Colonic mucosa (tissue), 4 donors: ENCODE measurements around the gene C12orf76. TPM values are rescaled to one million over a fixed set of nuclear protein-coding genes. Genes with fewer than 3 reads are reported as not detected.
"Not testable (repeated sequence)": the region's sequence is repeated elsewhere in the genome, so short reads cannot be mapped to it uniquely, and the experiment has no call there.

Source experiments
- DNase-seq: peaks from one replicate; pipeline ENCODE4 v3.0.0-alpha.2; 2020
- H3K27ac ChIP-seq: fragments of 200-600 bp; one replicate; pipeline ENCODE4 v1.8.0; 2021
- H3K27me3 ChIP-seq: fragments of 200-600 bp; one replicate; pipeline ENCODE4 v1.8.0; 2021
- H3K36me3 ChIP-seq: fragments of 200-600 bp; one replicate; pipeline ENCODE4 v1.8.0; 2021
- H3K4me1 ChIP-seq: fragments of 200-600 bp; one replicate; pipeline ENCODE4 v1.8.0; 2021; ENCODE audit warnings: mild to moderate bottlenecking
- H3K4me3 ChIP-seq: fragments of 200-600 bp; one replicate; pipeline ENCODE4 v1.8.0; 2021
- H3K9ac ChIP-seq, 2 donors: one replicate each; pipeline ENCODE4 v1.7.0; 2013; ENCODE audit warnings: control low read depth in 2 of 2, low read depth in 2 of 2, low read length in 2 of 2
- H3K9me3 ChIP-seq: fragments of 200-600 bp; one replicate; pipeline ENCODE4 v1.8.0; 2021
- CTCF ChIP-seq: fragments of 200-600 bp; IDR thresholded peaks from one replicate; pipeline ENCODE4 v1.8.0; 2022; ENCODE audit warnings: antibody characterized with exemption, mild to moderate bottlenecking
- intact Hi-C: fragments of 100-400 bp; cut with DNase I; formaldehyde crosslinking; loops from one replicate; pipeline ENCODE4 v1.14.1; 2022
- total RNA-seq, 2 donors: library from RNA; stranded (reverse); fragmentation: NEBNext Ultra II Directional in 1 of 2; extraction: Animal tissue kit (Norgen Biotek cat#: 25700) in 1 of 2; gene quantifications; one replicate each; pipeline ENCODE4 v1.2.1, GENCODE V29; 2021
- donor health status: healthy.
- donor health status: DM: no; HTN: no; CAD: no.
- donor health status: DM: no; HTN: no; CAD: no.

Gene C12orf76
- total RNA-seq, 2 donors from 2014 or later = 7.2 to 8.4 TPM

GRCh38 chr12:110015132-110015531 is 33.2 kb downstream of the C12orf76 start:
- H3K4me1 ChIP-seq = no peaks in the 10 kb centered on the region
- H3K27me3 ChIP-seq = no peaks in the 10 kb centered on the region
- H3K9ac ChIP-seq = no peak overlapping the region
- intact Hi-C loops = no loop called here
- TF ChIP-seq CTCF = no peak
- peak overlapping the region; percentile 18 for H3K27ac ChIP-seq
- DNase-seq = no peak
- peaks cover 6% of the 10 kb centered on the region for H3K36me3 ChIP-seq
- H3K4me3 ChIP-seq = no peak overlapping the region
- no peaks in the 10 kb centered on the region for H3K9me3 ChIP-seq

- H3K4me3 ChIP-seq = no peak overlapping the region
- peaks cover 6% of the 10 kb centered on the region for H3K36me3 ChIP-seq
- no peaks in the 10 kb centered on the region for H3K27me3 ChIP-seq
- H3K27ac ChIP-seq = no peak overlapping the region
- intact Hi-C loops = no loop called here
- no peak overlapping the region for H3K9ac ChIP-seq
- DNase-seq = no peak
- no peaks in the 10 kb centered on the region for H3K9me3 ChIP-seq
- TF ChIP-seq CTCF = no peak
- no peaks in the 10 kb centered on the region for H3K4me1 ChIP-seq
Measured at GRCh38 chr12:110012659-110013058, 35.7 kb downstream of the C12orf76 start.

- Histone ChIP-seq H3K36me3 (peaks cover 6% of the 10 kb centered on the region), H3K9me3 (no peaks in the 10 kb centered on the region), H3K9ac (no peak overlapping the region), H3K27me3 (no peaks in the 10 kb centered on the region), H3K4me1 (no peaks in the 10 kb centered on the region), H3K4me3 (no peak overlapping the region), H3K27ac (no peak overlapping the region)
- intact Hi-C loops = no loop called here
- TF ChIP-seq CTCF = no peak
- no peak for DNase-seq
Measured at GRCh38 chr12:110012137-110012536, 36.2 kb downstream of the C12orf76 start.

- H3K27ac ChIP-seq = peak overlapping the region; percentile 4
- no peak for DNase-seq
- no peaks in the 10 kb centered on the region for H3K4me1 ChIP-seq
- no peak for TF ChIP-seq CTCF
- intact Hi-C loops = no loop called here
- H3K27me3 ChIP-seq = no peaks in the 10 kb centered on the region
- no peak overlapping the region for H3K9ac ChIP-seq
- H3K36me3 ChIP-seq = no peaks in the 10 kb centered on the region
- no peaks in the 10 kb centered on the region for H3K9me3 ChIP-seq
- H3K4me3 ChIP-seq = no peak overlapping the region
Measured at GRCh38 chr12:110010853-110011723, 37.2 kb downstream of the C12orf76 start.

- H3K27ac ChIP-seq, H3K36me3 ChIP-seq, H3K27me3 ChIP-seq, H3K4me3 ChIP-seq, H3K9me3 ChIP-seq, DNase-seq, H3K4me1 ChIP-seq, H3K9ac ChIP-seq, intact Hi-C loops: not testable (repeated sequence)
Measured at GRCh38 chr12:110008681-110009398, 39.5 kb downstream of the C12orf76 start.

GRCh38 chr12:110007881-110008280 is 40.4 kb downstream of the C12orf76 start:
- no peaks in the 10 kb centered on the region for H3K9me3 ChIP-seq
- H3K4me1 ChIP-seq = peaks cover 13% of the 10 kb centered on the region
- no peak for TF ChIP-seq CTCF
- no peaks in the 10 kb centered on the region for H3K36me3 ChIP-seq
- no peak for DNase-seq
- H3K27ac ChIP-seq = no peak overlapping the region
- H3K9ac ChIP-seq = no peak overlapping the region
- intact Hi-C loops = no loop called here
- no peaks in the 10 kb centered on the region for H3K27me3 ChIP-seq
- no peak overlapping the region for H3K4me3 ChIP-seq
